Liver (tissue), 2 donors: ENCODE data around the gene TAF1.

Experiments used
- TF ChIP-seq, protein P1 (sequence below): IDR thresholded peaks from 2 replicates; pipeline ENCODE4 v1.6.1; 2016; ENCODE audit warnings: antibody characterized with exemption
- TF ChIP-seq, protein P2 (sequence below): IDR thresholded peaks from 2 replicates; pipeline ENCODE4 v1.6.1; 2016; ENCODE audit warnings: antibody characterized with exemption, mild to moderate bottlenecking
- TF ChIP-seq, protein P3 (sequence below): fragments of 150-350 bp; IDR thresholded peaks from 2 replicates; pipeline ENCODE4 v1.5.1; 2017; ENCODE audit warnings: improper control_type of control experiment, low read depth, low read length; ENCODE audit not compliant: missing input control
- donor health status: healthy.

DNA sequence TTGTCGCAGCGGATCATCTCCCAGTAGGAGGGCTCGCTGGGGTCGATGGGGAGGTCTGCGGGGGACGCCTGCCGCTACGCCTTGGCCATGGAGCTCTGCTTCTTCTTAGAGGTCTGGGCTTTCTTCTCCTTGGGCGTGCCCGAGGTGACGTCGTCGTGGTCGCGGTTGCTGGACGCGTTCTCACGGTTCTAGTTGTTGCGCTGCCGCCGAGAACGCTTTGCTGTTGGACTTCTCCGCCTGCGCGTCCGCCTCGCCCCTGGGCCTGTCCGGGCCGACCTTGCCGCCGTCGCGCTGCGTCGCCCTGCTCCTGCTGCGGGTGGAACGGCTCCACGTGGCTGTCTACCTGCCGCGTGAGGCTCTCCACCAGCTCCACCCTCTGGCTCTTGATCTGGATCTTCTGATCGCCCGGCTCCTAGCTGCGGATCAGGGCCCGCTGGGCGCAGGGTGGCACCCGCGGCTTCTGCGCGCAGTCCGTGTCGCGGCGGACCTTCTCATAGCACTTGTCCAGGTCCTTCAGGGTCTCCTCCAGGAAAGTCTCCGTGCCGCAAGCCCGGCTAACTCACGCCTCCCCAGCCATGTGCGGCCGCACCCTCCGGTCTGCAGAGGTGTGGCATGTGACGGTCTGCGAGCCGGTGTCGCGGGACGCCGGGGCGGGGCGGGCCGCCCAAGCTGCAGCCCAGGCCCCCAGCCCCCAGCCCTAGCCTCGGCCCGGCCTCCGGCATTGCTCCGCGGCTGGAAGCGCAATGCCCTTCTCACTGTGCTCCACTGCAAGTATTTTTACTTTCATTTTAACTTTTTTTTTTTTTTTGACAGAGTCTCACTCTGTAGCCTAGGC, 126.3 kb downstream of the TAF1 start:
- TF ChIP-seq, protein P1, sequence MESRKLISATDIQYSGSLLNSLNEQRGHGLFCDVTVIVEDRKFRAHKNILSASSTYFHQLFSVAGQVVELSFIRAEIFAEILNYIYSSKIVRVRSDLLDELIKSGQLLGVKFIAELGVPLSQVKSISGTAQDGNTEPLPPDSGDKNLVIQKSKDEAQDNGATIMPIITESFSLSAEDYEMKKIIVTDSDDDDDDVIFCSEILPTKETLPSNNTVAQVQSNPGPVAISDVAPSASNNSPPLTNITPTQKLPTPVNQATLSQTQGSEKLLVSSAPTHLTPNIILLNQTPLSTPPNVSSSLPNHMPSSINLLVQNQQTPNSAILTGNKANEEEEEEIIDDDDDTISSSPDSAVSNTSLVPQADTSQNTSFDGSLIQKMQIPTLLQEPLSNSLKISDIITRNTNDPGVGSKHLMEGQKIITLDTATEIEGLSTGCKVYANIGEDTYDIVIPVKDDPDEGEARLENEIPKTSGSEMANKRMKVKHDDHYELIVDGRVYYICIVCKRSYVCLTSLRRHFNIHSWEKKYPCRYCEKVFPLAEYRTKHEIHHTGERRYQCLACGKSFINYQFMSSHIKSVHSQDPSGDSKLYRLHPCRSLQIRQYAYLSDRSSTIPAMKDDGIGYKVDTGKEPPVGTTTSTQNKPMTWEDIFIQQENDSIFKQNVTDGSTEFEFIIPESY = no peak
- TF ChIP-seq, protein P2, sequence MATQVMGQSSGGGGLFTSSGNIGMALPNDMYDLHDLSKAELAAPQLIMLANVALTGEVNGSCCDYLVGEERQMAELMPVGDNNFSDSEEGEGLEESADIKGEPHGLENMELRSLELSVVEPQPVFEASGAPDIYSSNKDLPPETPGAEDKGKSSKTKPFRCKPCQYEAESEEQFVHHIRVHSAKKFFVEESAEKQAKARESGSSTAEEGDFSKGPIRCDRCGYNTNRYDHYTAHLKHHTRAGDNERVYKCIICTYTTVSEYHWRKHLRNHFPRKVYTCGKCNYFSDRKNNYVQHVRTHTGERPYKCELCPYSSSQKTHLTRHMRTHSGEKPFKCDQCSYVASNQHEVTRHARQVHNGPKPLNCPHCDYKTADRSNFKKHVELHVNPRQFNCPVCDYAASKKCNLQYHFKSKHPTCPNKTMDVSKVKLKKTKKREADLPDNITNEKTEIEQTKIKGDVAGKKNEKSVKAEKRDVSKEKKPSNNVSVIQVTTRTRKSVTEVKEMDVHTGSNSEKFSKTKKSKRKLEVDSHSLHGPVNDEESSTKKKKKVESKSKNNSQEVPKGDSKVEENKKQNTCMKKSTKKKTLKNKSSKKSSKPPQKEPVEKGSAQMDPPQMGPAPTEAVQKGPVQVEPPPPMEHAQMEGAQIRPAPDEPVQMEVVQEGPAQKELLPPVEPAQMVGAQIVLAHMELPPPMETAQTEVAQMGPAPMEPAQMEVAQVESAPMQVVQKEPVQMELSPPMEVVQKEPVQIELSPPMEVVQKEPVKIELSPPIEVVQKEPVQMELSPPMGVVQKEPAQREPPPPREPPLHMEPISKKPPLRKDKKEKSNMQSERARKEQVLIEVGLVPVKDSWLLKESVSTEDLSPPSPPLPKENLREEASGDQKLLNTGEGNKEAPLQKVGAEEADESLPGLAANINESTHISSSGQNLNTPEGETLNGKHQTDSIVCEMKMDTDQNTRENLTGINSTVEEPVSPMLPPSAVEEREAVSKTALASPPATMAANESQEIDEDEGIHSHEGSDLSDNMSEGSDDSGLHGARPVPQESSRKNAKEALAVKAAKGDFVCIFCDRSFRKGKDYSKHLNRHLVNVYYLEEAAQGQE = no peak
- TF ChIP-seq, protein P3, sequence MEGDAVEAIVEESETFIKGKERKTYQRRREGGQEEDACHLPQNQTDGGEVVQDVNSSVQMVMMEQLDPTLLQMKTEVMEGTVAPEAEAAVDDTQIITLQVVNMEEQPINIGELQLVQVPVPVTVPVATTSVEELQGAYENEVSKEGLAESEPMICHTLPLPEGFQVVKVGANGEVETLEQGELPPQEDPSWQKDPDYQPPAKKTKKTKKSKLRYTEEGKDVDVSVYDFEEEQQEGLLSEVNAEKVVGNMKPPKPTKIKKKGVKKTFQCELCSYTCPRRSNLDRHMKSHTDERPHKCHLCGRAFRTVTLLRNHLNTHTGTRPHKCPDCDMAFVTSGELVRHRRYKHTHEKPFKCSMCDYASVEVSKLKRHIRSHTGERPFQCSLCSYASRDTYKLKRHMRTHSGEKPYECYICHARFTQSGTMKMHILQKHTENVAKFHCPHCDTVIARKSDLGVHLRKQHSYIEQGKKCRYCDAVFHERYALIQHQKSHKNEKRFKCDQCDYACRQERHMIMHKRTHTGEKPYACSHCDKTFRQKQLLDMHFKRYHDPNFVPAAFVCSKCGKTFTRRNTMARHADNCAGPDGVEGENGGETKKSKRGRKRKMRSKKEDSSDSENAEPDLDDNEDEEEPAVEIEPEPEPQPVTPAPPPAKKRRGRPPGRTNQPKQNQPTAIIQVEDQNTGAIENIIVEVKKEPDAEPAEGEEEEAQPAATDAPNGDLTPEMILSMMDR = no peak
